ENCODE data around the gene GUCY2F.

The GUCY2F gene

GRCh38 chrX:109441266-109441665 is 40.6 kb downstream of the GUCY2F start:
- peak overlapping the region; percentile 45; the same call in 1 of the 2 replicates for H3K9ac ChIP-seq (ENCODE audit: low read length)
- H2AFZ ChIP-seq (ENCODE audit: low read depth, low read length), result 0 out of 2 replicates have a peak overlapping the region, but pooled peaks have one; percentile 26
- H3K4me2 ChIP-seq (ENCODE audit: low read length), result peak overlapping the region; percentile 53
- peaks cover 25% of the 10 kb centered on the region for H3K4me1 ChIP-seq (ENCODE audit: low read length)
- no peak overlapping the region for H3K4me3 ChIP-seq (ENCODE audit: low read length)
- peak overlapping the region; percentile 96 for H3K27ac ChIP-seq (ENCODE audit: low read length)
- H3K9me3 ChIP-seq (ENCODE audit: insufficient read depth, low read length), result no peaks in the 10 kb centered on the region
- no peaks in the 10 kb centered on the region for H3K27me3 ChIP-seq (ENCODE audit: low read depth, low read length)
- no peaks in the 10 kb centered on the region for H3K36me3 ChIP-seq (replicated peaks; ENCODE audit: low read depth, low read length)
- TF ChIP-seq EZH2phosphoT487 (IDR thresholded peaks at IDR 0.05; ENCODE audit: low read depth), result no peak
- no peak for TF ChIP-seq CTCF (IDR thresholded peaks at IDR 0.05; ENCODE audit: low read depth, low read length)
- H4K20me1 ChIP-seq (ENCODE audit: insufficient read depth, low read length), result no peaks in the 10 kb centered on the region
- H3K79me2 ChIP-seq (ENCODE audit: low read length), result no peaks in the 10 kb centered on the region

GRCh38 chrX:109440475-109440874 is 41.4 kb downstream of the GUCY2F start:
- no peak for TF ChIP-seq CTCF (IDR thresholded peaks at IDR 0.05; ENCODE audit: low read depth, low read length)
- TF ChIP-seq EZH2phosphoT487 (IDR thresholded peaks at IDR 0.05; ENCODE audit: low read depth), result no peak
- Histone ChIP-seq H3K4me1 (ENCODE audit: low read length) (peaks cover 25% of the 10 kb centered on the region), H3K9ac (ENCODE audit: low read length) (peak overlapping the region; percentile 45; the same call in 1 of the 2 replicates), H3K4me2 (ENCODE audit: low read length) (peak overlapping the region; percentile 53), H3K36me3 (replicated peaks; ENCODE audit: low read depth, low read length) (no peaks in the 10 kb centered on the region), H2AFZ (ENCODE audit: low read depth, low read length) (peak overlapping the region; percentile 43; the same call in 1 of the 2 replicates), H4K20me1 (ENCODE audit: insufficient read depth, low read length) (no peaks in the 10 kb centered on the region), H3K79me2 (ENCODE audit: low read length) (no peaks in the 10 kb centered on the region), H3K27me3 (ENCODE audit: low read depth, low read length) (no peaks in the 10 kb centered on the region), H3K27ac (ENCODE audit: low read length) (peak overlapping the region; percentile 96), H3K9me3 (ENCODE audit: insufficient read depth, low read length) (no peaks in the 10 kb centered on the region), H3K4me3 (ENCODE audit: low read length) (0 out of 2 replicates have a peak overlapping the region, but pooled peaks have one; percentile 4)

- H4K20me1 ChIP-seq (ENCODE audit: insufficient read depth, low read length), result no peaks in the 10 kb centered on the region
- no peak overlapping the region for H3K4me3 ChIP-seq (ENCODE audit: low read length)
- H3K4me2 ChIP-seq (ENCODE audit: low read length), result no peak overlapping the region
- H3K9ac ChIP-seq (ENCODE audit: low read length), result no peak overlapping the region
- no peak overlapping the region for H3K27ac ChIP-seq (ENCODE audit: low read length)
- peaks cover 4% of the 10 kb centered on the region for H3K36me3 ChIP-seq (replicated peaks; ENCODE audit: low read depth, low read length)
- no peaks in the 10 kb centered on the region for H3K9me3 ChIP-seq (ENCODE audit: insufficient read depth, low read length)
- H3K4me1 ChIP-seq (ENCODE audit: low read length), result peaks cover 11% of the 10 kb centered on the region
- H2AFZ ChIP-seq (ENCODE audit: low read depth, low read length), result no peak overlapping the region
- H3K27me3 ChIP-seq (ENCODE audit: low read depth, low read length), result no peaks in the 10 kb centered on the region
- H3K79me2 ChIP-seq (ENCODE audit: low read length), result no peaks in the 10 kb centered on the region
- TF ChIP-seq CTCF (IDR thresholded peaks at IDR 0.05; ENCODE audit: low read depth, low read length), result no peak
- TF ChIP-seq EZH2phosphoT487 (IDR thresholded peaks at IDR 0.05; ENCODE audit: low read depth), result no peak
These were observed 72.7 kb downstream of the GUCY2F start for GRCh38 chrX:109409181-109409580.

- Histone ChIP-seq H3K9ac (ENCODE audit: low read length) (no peak overlapping the region), H4K20me1 (ENCODE audit: insufficient read depth, low read length) (no peaks in the 10 kb centered on the region), H3K4me1 (ENCODE audit: low read length) (peaks cover under 1% of the 10 kb centered on the region; the same call in 1 of the 2 replicates), H3K27ac (ENCODE audit: low read length) (no peak overlapping the region), H3K4me2 (ENCODE audit: low read length) (no peak overlapping the region), H3K79me2 (ENCODE audit: low read length) (no peaks in the 10 kb centered on the region), H3K9me3 (ENCODE audit: insufficient read depth, low read length) (no peaks in the 10 kb centered on the region), H3K4me3 (ENCODE audit: low read length) (no peak overlapping the region), H3K36me3 (replicated peaks; ENCODE audit: low read depth, low read length) (peaks cover under 1% of the 10 kb centered on the region), H2AFZ (ENCODE audit: low read depth, low read length) (no peak overlapping the region), H3K27me3 (ENCODE audit: low read depth, low read length) (no peaks in the 10 kb centered on the region)
- TF ChIP-seq CTCF (IDR thresholded peaks at IDR 0.05; ENCODE audit: low read depth, low read length) (no peak), EZH2phosphoT487 (IDR thresholded peaks at IDR 0.05; ENCODE audit: low read depth) (no peak)
These were observed 78.0 kb downstream of the GUCY2F start for GRCh38 chrX:109403922-109404321.

Measured in OCI-LY3 (cell line).